Neural cell (in vitro differentiated cells): ENCODE measurements around the gene ZNF547. TPM values are rescaled to one million over a fixed set of nuclear protein-coding genes. Genes with fewer than 3 reads are reported as not detected.

ENCODE experiments used
- H2AFZ ChIP-seq: fragments of 200-600, 300-800 bp; sonication (generic), shearing (Covaris generic); 2 replicates; pipeline ENCODE4 v1.6.0; 2014; ENCODE audit warnings: low read depth, mild to moderate bottlenecking, antibody characterized with exemption, low read length, moderate library complexity
- H3F3A ChIP-seq: fragments of 200-600 bp; shearing (Covaris generic); 2 replicates; pipeline ENCODE4 v1.6.1; 2016; ENCODE audit warnings: mild to moderate bottlenecking, moderate library complexity, mixed read lengths, antibody characterized with exemption, low read length; ENCODE audit not compliant: insufficient read depth, poor library complexity, severe bottlenecking
- H3K27ac ChIP-seq: fragments of 200-600, 300-800 bp; sonication (generic), shearing (Covaris generic); 2 replicates; pipeline ENCODE4 v1.5.1; 2014; ENCODE audit warnings: mild to moderate bottlenecking, low read length, moderate library complexity
- H3K27me3 ChIP-seq: fragments of 300-800, 200-600 bp; sonication (generic), shearing (Covaris generic); 2 replicates; pipeline ENCODE4 v1.6.0; 2014; ENCODE audit warnings: mild to moderate bottlenecking, low read depth, low read length, moderate library complexity; ENCODE audit not compliant: insufficient read depth
- H3K36me3 ChIP-seq: fragments of 300-800, 200-600 bp; sonication (generic), shearing (Covaris generic); 2 replicates; pipeline ENCODE4 v1.5.1; 2014; ENCODE audit warnings: mild to moderate bottlenecking, antibody characterized with exemption, low read length, moderate library complexity; ENCODE audit not compliant: insufficient read depth
- H3K4me2 ChIP-seq: fragments of 300-800, 200-600 bp; sonication (generic), shearing (Covaris generic); 2 replicates; pipeline ENCODE4 v1.6.0; 2014; ENCODE audit warnings: mild to moderate bottlenecking, low read length
- H3K4me3 ChIP-seq: fragments of 300-800, 200-600 bp; sonication (generic), shearing (Covaris generic); 2 replicates; pipeline ENCODE4 v1.5.1; 2014; ENCODE audit warnings: mild to moderate bottlenecking, low read length, moderate library complexity
- H3K79me2 ChIP-seq: fragments of 200-600 bp; shearing (Covaris generic); replicated peaks from 2 replicates; pipeline ENCODE4 v1.6.0; 2014; ENCODE audit warnings: mild to moderate bottlenecking, low read length, moderate library complexity; ENCODE audit not compliant: insufficient read depth
- H3K9ac ChIP-seq: fragments of 300-800, 200-600 bp; sonication (generic), shearing (Covaris generic); 2 replicates; pipeline ENCODE4 v1.6.1; 2016; ENCODE audit warnings: mild to moderate bottlenecking, low read length, mixed read lengths
- H3K9me2 ChIP-seq: fragments of 200-600 bp; shearing (Covaris generic); 2 replicates; pipeline ENCODE4 v1.6.1; 2016; ENCODE audit warnings: mild to moderate bottlenecking, low read length, mixed read lengths; ENCODE audit not compliant: insufficient read depth
- H3K9me3 ChIP-seq: fragments of 200-600, 300-800 bp; sonication (generic), shearing (Covaris generic); 2 replicates; pipeline ENCODE4 v1.6.1; 2016; ENCODE audit warnings: mild to moderate bottlenecking, mixed run types, low read length, moderate library complexity, mixed read lengths
- H4K20me1 ChIP-seq: fragments of 200-600 bp; shearing (Covaris generic); 2 replicates; pipeline ENCODE4 v1.6.1; 2016; ENCODE audit warnings: mild to moderate bottlenecking, mixed run types; ENCODE audit not compliant: insufficient read depth
- EP300 ChIP-seq: fragments of 450-650 bp; conservative IDR thresholded peaks from 2 replicates; pipeline ENCODE4 v1.6.1; 2014; ENCODE audit warnings: antibody characterized with exemption, mild to moderate bottlenecking, moderate library complexity; ENCODE audit not compliant: poor library complexity, severe bottlenecking
- EZH2 ChIP-seq: fragments of 200-600, 300-800 bp; shearing (Covaris generic), sonication (generic); IDR thresholded peaks from 2 replicates; pipeline ENCODE4 v1.6.1; 2014; ENCODE audit warnings: antibody characterized with exemption, low read length, borderline replicate concordance, mild to moderate bottlenecking; ENCODE audit not compliant: insufficient read depth, poor library complexity, severe bottlenecking
- MXI1 ChIP-seq: fragments of 450-650 bp; conservative IDR thresholded peaks from 2 replicates; pipeline ENCODE4 v1.6.1; 2014; ENCODE audit warnings: antibody characterized with exemption, mild to moderate bottlenecking; ENCODE audit not compliant: poor library complexity, severe bottlenecking
- POLR2AphosphoS5 ChIP-seq: IDR thresholded peaks from 2 replicates; pipeline ENCODE4 v1.6.1; 2012
- RAD21 ChIP-seq: fragments of 450-650 bp; conservative IDR thresholded peaks from 2 replicates; pipeline ENCODE4 v1.6.1; 2014; ENCODE audit warnings: antibody characterized with exemption, mild to moderate bottlenecking, moderate library complexity
- SMC3 ChIP-seq: fragments of 450-650 bp; conservative IDR thresholded peaks from 2 replicates; pipeline ENCODE4 v1.6.1; 2014; ENCODE audit warnings: antibody characterized with exemption, mild to moderate bottlenecking, moderate library complexity; ENCODE audit not compliant: poor library complexity
- TAF1 ChIP-seq: IDR thresholded peaks from 2 replicates; pipeline ENCODE4 v1.6.1; 2012; ENCODE audit warnings: low read depth
- polyA plus RNA-seq: library from polyadenylated mRNA; depleted of rRNA; stranded (reverse); fragments of >200 nt; gene quantifications from 2 replicates; pipeline ENCODE4 v1.2.3, GENCODE V29; 2014
- TF ChIP-seq, protein P1 (sequence below): IDR thresholded peaks from 2 replicates; pipeline ENCODE4 v1.6.1; 2012; ENCODE audit warnings: borderline replicate concordance
- TF ChIP-seq, protein P2 (sequence below): fragments of 450-650 bp; IDR thresholded peaks from 2 replicates; pipeline ENCODE4 v1.5.1; 2014; ENCODE audit warnings: antibody characterized with exemption, mild to moderate bottlenecking, moderate library complexity; ENCODE audit not compliant: poor library complexity, severe bottlenecking

The ZNF547 gene
- polyA plus RNA-seq, 1 donor from 2014 or later = 11.6 TPM

DNA sequence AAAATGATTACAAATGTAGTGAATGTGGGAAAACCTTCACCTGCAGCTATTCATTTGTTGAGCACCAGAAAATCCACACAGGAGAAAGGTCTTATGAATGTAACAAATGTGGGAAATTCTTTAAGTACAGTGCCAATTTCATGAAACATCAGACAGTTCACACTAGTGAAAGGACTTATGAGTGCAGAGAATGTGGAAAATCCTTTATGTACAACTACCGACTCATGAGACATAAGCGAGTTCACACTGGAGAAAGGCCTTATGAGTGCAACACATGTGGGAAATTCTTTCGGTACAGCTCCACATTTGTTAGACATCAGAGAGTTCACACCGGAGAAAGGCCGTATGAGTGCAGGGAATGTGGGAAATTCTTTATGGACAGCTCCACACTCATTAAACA, 35.5 kb downstream of the ZNF547 start:
- Histone ChIP-seq H3K27ac (no peak overlapping the region), H3K9me2 (no peaks in the 10 kb centered on the region), H4K20me1 (no peaks in the 10 kb centered on the region), H3K36me3 (peaks cover 18% of the 10 kb centered on the region), H3K27me3 (no peaks in the 10 kb centered on the region), H3K9ac (no peak overlapping the region), H2AFZ (no peak overlapping the region), H3F3A (no peaks in the 10 kb centered on the region), H3K9me3 (no peaks in the 10 kb centered on the region), H3K4me3 (no peak overlapping the region), H3K4me2 (no peak overlapping the region), H3K79me2 (peaks cover 15% of the 10 kb centered on the region)
- no peak for TF ChIP-seq MXI1
- TF ChIP-seq, protein P1, sequence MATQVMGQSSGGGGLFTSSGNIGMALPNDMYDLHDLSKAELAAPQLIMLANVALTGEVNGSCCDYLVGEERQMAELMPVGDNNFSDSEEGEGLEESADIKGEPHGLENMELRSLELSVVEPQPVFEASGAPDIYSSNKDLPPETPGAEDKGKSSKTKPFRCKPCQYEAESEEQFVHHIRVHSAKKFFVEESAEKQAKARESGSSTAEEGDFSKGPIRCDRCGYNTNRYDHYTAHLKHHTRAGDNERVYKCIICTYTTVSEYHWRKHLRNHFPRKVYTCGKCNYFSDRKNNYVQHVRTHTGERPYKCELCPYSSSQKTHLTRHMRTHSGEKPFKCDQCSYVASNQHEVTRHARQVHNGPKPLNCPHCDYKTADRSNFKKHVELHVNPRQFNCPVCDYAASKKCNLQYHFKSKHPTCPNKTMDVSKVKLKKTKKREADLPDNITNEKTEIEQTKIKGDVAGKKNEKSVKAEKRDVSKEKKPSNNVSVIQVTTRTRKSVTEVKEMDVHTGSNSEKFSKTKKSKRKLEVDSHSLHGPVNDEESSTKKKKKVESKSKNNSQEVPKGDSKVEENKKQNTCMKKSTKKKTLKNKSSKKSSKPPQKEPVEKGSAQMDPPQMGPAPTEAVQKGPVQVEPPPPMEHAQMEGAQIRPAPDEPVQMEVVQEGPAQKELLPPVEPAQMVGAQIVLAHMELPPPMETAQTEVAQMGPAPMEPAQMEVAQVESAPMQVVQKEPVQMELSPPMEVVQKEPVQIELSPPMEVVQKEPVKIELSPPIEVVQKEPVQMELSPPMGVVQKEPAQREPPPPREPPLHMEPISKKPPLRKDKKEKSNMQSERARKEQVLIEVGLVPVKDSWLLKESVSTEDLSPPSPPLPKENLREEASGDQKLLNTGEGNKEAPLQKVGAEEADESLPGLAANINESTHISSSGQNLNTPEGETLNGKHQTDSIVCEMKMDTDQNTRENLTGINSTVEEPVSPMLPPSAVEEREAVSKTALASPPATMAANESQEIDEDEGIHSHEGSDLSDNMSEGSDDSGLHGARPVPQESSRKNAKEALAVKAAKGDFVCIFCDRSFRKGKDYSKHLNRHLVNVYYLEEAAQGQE = no peak
- no peak for TF ChIP-seq TAF1
- no peak for TF ChIP-seq RAD21
- TF ChIP-seq EP300 = no peak
- TF ChIP-seq SMC3 = no peak
- TF ChIP-seq POLR2AphosphoS5 = no peak
- TF ChIP-seq EZH2 = no peak
- TF ChIP-seq, protein P2, sequence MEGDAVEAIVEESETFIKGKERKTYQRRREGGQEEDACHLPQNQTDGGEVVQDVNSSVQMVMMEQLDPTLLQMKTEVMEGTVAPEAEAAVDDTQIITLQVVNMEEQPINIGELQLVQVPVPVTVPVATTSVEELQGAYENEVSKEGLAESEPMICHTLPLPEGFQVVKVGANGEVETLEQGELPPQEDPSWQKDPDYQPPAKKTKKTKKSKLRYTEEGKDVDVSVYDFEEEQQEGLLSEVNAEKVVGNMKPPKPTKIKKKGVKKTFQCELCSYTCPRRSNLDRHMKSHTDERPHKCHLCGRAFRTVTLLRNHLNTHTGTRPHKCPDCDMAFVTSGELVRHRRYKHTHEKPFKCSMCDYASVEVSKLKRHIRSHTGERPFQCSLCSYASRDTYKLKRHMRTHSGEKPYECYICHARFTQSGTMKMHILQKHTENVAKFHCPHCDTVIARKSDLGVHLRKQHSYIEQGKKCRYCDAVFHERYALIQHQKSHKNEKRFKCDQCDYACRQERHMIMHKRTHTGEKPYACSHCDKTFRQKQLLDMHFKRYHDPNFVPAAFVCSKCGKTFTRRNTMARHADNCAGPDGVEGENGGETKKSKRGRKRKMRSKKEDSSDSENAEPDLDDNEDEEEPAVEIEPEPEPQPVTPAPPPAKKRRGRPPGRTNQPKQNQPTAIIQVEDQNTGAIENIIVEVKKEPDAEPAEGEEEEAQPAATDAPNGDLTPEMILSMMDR = no peak

DNA sequence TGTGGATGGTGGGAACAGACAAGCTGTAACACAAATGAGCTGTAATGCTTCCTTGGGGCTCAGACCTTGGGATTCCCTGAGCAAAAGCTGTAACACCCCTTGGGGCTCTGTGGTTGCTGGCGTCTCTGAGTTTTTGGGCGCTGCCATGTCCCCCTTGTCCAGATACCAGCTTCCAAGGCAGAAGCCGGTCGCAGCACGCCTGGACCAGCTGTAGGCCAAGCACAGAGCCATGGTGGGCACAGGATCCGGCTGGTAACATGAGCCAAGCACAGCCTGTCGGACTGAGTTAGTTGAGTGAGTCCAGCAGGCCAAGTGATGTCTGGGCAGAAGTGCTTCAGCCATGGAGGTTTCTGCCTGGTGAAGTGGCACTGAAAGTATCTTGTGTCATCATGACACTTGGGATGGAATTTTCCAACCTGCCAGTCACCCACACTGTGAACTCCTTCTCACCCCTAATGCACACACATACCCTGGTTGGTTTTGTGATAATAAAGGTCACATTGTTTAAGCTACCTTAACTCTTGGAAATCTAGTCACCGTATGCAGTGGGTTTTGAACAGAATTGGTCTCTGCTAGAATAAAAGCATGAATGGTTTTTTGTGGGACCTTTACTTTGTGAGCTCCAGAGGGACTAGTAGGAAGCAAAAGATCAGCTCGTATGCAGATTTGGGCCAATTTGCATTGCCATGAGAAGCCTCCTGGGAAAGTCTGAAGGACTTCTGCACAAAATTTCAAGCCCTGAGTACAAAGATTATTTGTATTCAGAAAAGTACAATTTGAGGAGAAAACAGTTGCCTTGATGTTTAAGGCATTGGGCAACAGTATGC, 40.6 kb downstream of the ZNF547 start:
- H3K9me2 ChIP-seq = no peaks in the 10 kb centered on the region
- TF ChIP-seq EP300 (no peak), TAF1 (no peak), MXI1 (no peak), RAD21 (no peak), POLR2AphosphoS5 (no peak), SMC3 (no peak), EZH2 (no peak)
- TF ChIP-seq, protein P1 = no peak
- TF ChIP-seq, protein P2 = no peak
- H3K4me3 ChIP-seq = no peak overlapping the region
- no peak overlapping the region for H3K27ac ChIP-seq
- H3K9ac ChIP-seq = no peak overlapping the region
- no peaks in the 10 kb centered on the region for H3K79me2 ChIP-seq
- H3K9me3 ChIP-seq = no peaks in the 10 kb centered on the region
- H3K27me3 ChIP-seq = no peaks in the 10 kb centered on the region
- H3K4me2 ChIP-seq = no peak overlapping the region
- no peaks in the 10 kb centered on the region for H3F3A ChIP-seq
- peaks cover 6% of the 10 kb centered on the region for H3K36me3 ChIP-seq
- H4K20me1 ChIP-seq = no peaks in the 10 kb centered on the region
- no peak overlapping the region for H2AFZ ChIP-seq
